IMR-90 (cell line): ENCODE data around the gene NEDD4L. TPM values are rescaled to one million over a fixed set of nuclear protein-coding genes. Genes with fewer than 3 reads are reported as not detected.
"Not testable (repeated sequence)": the region's sequence is repeated elsewhere in the genome, so short reads cannot be mapped to it uniquely, and the experiment has no call there.

Experiments used
- ATAC-seq: fragments of 200-7000 bp; cut with Tn5 transposase; 2 replicates; pipeline ENCODE4 v1.9.1; 2020; ENCODE audit warnings: low read depth, mild to moderate bottlenecking, moderate library complexity
- BruUV-seq: library from RNA; stranded (reverse); fragments of 400-500 nt; replicated peaks from 2 replicates; lab custom pipeline; 2021; lab: Mats Ljungman, UMichigan
- CTCF ChIA-PET: fragments of 300-600 bp; formaldehyde crosslinking; extraction: SDS; loops from one replicate; lab custom pipeline; 2021; ENCODE audit warnings: antibody characterized with exemption; lab: Yijun Ruan, JAX
- POLR2A ChIA-PET: fragments of 300-600 bp; sonication (Branson Sonifier 250); formaldehyde crosslinking; loops from one replicate; lab custom pipeline; 2022; ENCODE audit warnings: antibody characterized with exemption; ENCODE audit not compliant: unreplicated experiment; lab: Charles Lee
- DNase-seq: peaks from one replicate; pipeline ENCODE4 v3.0.0; 2013
- H2AFZ ChIP-seq: replicated peaks from 2 replicates; pipeline ENCODE3; 2013; ENCODE audit warnings: low read length, mild to moderate bottlenecking; ENCODE audit not compliant: poor library complexity
- H2AK5ac ChIP-seq: 2 replicates; pipeline ENCODE4 v1.6.1; 2013; ENCODE audit warnings: low read depth, low read length, inconsistent platforms
- H2AK9ac ChIP-seq: replicated peaks from 2 replicates; pipeline ENCODE3; 2013; ENCODE audit warnings: mild to moderate bottlenecking, low read depth, low read length, moderate library complexity; ENCODE audit not compliant: poor library complexity
- H2BK120ac ChIP-seq: 2 replicates; pipeline ENCODE4 v1.6.1; 2013; ENCODE audit warnings: low read depth, low read length, inconsistent platforms
- H2BK15ac ChIP-seq: 3 replicates; pipeline ENCODE4 v1.6.1; 2013; ENCODE audit warnings: low read depth, low read length, inconsistent platforms
- H2BK20ac ChIP-seq: 2 replicates; pipeline ENCODE4 v1.6.1; 2013; ENCODE audit warnings: low read depth, mild to moderate bottlenecking, inconsistent platforms, low read length, moderate library complexity
- H2BK5ac ChIP-seq: 2 replicates; pipeline ENCODE4 v1.6.1; 2013; ENCODE audit warnings: mild to moderate bottlenecking, low read depth, low read length, inconsistent platforms; ENCODE audit not compliant: poor library complexity, severe bottlenecking
- H3K14ac ChIP-seq: replicated peaks from 2 replicates; pipeline ENCODE4 v1.6.1; 2013; ENCODE audit warnings: low read depth, low read length, inconsistent platforms
- H3K18ac ChIP-seq: 2 replicates; pipeline ENCODE4 v1.6.1; 2013; ENCODE audit warnings: low read depth, low read length, control low read depth
- H3K23ac ChIP-seq: 2 replicates; pipeline ENCODE4 v1.6.1; 2013; ENCODE audit warnings: low read depth, low read length, inconsistent platforms
- H3K27ac ChIP-seq: 2 replicates; pipeline ENCODE4 v1.5.1; 2013; ENCODE audit warnings: mild to moderate bottlenecking, control low read depth, low read length; ENCODE audit not compliant: insufficient read depth
- H3K27me3 ChIP-seq: 2 replicates; pipeline ENCODE4 v1.6.1; 2013; ENCODE audit warnings: low read length; ENCODE audit not compliant: control insufficient read depth, insufficient read depth
- H3K36me3 ChIP-seq: 2 replicates; pipeline ENCODE4 v1.6.1; 2013; ENCODE audit warnings: low read length, mixed read lengths; ENCODE audit not compliant: control insufficient read depth, insufficient read depth
- H3K4ac ChIP-seq: 2 replicates; pipeline ENCODE4 v1.6.1; 2013; ENCODE audit warnings: low read depth, low read length, inconsistent platforms
- H3K4me1 ChIP-seq: 2 replicates; pipeline ENCODE4 v1.6.1; 2013; ENCODE audit warnings: low read length, mixed read lengths; ENCODE audit not compliant: control insufficient read depth, insufficient read depth
- H3K4me2 ChIP-seq: 2 replicates; pipeline ENCODE4 v1.6.1; 2013; ENCODE audit warnings: low read depth, mild to moderate bottlenecking, control low read depth, low read length, moderate library complexity
- H3K4me3 ChIP-seq: 2 replicates; pipeline ENCODE4 v1.5.1; 2013; ENCODE audit warnings: low read depth, mild to moderate bottlenecking, control low read depth, low read length, moderate library complexity; ENCODE audit not compliant: insufficient read depth
- H3K56ac ChIP-seq: 2 replicates; pipeline ENCODE4 v1.6.1; 2013; ENCODE audit warnings: low read length, inconsistent platforms; ENCODE audit not compliant: insufficient read depth; ENCODE audit errors: extremely low read depth
- H3K79me1 ChIP-seq, 2 experiments: 2 replicates each; pipeline ENCODE4 v1.6.1; 2013; ENCODE audit warnings: low read length in 2 of 2, inconsistent platforms in 1 of 2, low read depth in 1 of 2
- H3K9ac ChIP-seq: 2 replicates; pipeline ENCODE4 v1.6.1; 2013; ENCODE audit warnings: low read depth, low read length, control low read depth
- H3K9me1 ChIP-seq: 2 replicates; pipeline ENCODE4 v1.6.1; 2013; ENCODE audit warnings: low read length, inconsistent platforms; ENCODE audit not compliant: insufficient read depth
- H3K9me3 ChIP-seq: 2 replicates; pipeline ENCODE4 v1.6.1; 2013; ENCODE audit warnings: low read length; ENCODE audit not compliant: control insufficient read depth, insufficient read depth
- H4K20me1 ChIP-seq: 2 replicates; pipeline ENCODE4 v1.6.1; 2013; ENCODE audit warnings: low read length, inconsistent platforms; ENCODE audit not compliant: insufficient read depth
- H4K5ac ChIP-seq: 2 replicates; pipeline ENCODE4 v1.6.1; 2013; ENCODE audit warnings: mild to moderate bottlenecking, low read depth, low read length, control low read depth
- H4K8ac ChIP-seq, 2 experiments: 2 replicates each; pipeline ENCODE4 v1.6.1; 2013; ENCODE audit warnings: low read depth in 2 of 2, low read length in 2 of 2, control low read depth in 1 of 2, inconsistent platforms in 1 of 2
- H4K91ac ChIP-seq: 2 replicates; pipeline ENCODE4 v1.6.1; 2013; ENCODE audit warnings: low read depth, low read length, inconsistent platforms; ENCODE audit not compliant: insufficient read depth
- NFE2L2 ChIP-seq: fragments of 150-350 bp; IDR thresholded peaks from 2 replicates; pipeline ENCODE4 v1.6.1; 2016; ENCODE audit warnings: low read depth, mild to moderate bottlenecking, low read length
- RFX5 ChIP-seq: IDR thresholded peaks from 2 replicates; pipeline ENCODE4 v1.8.0; 2012; ENCODE audit warnings: low read depth, mild to moderate bottlenecking, low read length, moderate library complexity
- WGBS, 2 experiments: methylation state at CpG; one replicate each; pipeline versions ENCODE4 v1.1.5 to v1.1.7; 2013; ENCODE audit warnings: missing lambda C conversion rate in 2 of 2; ENCODE audit not compliant: insufficient read length in 1 of 2; ENCODE audit errors: extremely low coverage in 2 of 2; 5-methylcytosine and 5-hydroxymethylcytosine counted together
- dilution Hi-C: fragments of 300-500 bp; cut with HindIII; formaldehyde crosslinking; loops from one replicate; pipeline ENCODE4 v1.14.3; 2018; ENCODE audit warnings: low sequenced_read_pairs; ENCODE audit not compliant: unreplicated experiment
- in situ Hi-C: fragments of 300-500 bp; cut with MboI; formaldehyde crosslinking; loops from 3 replicates; pipeline ENCODE4 v1.14.3; 2019; ENCODE audit warnings: low sequenced_read_pairs, inconsistent platforms, mixed read lengths
- intact Hi-C: fragments of 100-400 bp; cut with micrococcal nuclease; formaldehyde crosslinking; loops from 2 replicates; pipeline ENCODE4 v1.10.0; 2022
- polyA plus RNA-seq, 3 experiments: library from polyadenylated mRNA; depleted of rRNA; stranded (reverse); fragments of >200 nt; gene quantifications; 2 replicates each; pipeline ENCODE4 v1.2.3, GENCODE V29; 2012; ENCODE audit warnings: low replicate concordance in 1 of 3
- total RNA-seq: library from RNA; depleted of rRNA; stranded (reverse); fragments of >200 nt; gene quantifications from 2 replicates; pipeline ENCODE4 v1.2.3, GENCODE V29; 2012
- TF ChIP-seq, protein P1 (sequence below): fragments of 150-350 bp; IDR thresholded peaks from 2 replicates; pipeline ENCODE4 v1.6.1; 2016; ENCODE audit warnings: low read depth, mild to moderate bottlenecking, low read length, moderate library complexity, borderline replicate concordance

Gene NEDD4L
- total and polyA plus RNA-seq, 2 of the 4 experiments (the other 2 are of a cell fraction), result 10.0 to 10.9 TPM

DNA sequence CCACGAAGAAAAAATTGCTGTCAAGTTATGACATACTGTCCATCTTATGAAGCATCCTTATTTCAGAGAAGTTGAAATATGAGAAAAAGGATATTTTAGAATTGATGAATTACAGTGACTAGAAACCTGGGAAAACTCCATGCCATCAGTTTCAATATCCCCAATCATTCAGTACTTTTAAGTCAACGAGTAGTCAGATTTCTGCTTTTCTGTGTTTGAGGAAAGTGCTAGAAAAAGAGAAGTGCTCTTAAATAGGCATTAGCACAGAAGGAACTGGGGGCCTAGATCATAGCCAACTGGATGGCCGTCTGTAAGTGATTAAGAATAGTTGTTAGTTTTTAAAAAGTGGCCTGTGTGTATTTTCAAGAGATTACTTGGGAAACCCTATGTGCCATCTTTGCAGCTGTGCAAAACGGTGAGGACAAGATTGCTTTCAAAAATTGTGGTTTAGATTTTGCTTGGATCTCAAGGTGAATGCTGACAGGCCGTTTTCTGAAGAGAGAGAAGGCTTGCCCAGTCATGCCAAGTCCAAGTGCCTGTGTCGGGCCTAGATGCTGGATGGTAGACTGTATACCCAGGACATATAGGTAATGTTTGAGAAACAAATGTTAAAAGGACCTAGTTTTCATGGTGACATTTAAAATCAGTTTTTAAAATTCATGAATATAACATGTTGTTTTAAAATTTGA, 5.1 kb downstream of the NEDD4L start:
- dilution Hi-C loops, result no loop called here
- in situ Hi-C loops, result loop anchor here (10.0 kb wide), 1 partner anchor 716 kb away; no protein-coding TSS in a partner anchor
- no peak overlapping the region for H2BK120ac ChIP-seq
- H3K56ac ChIP-seq, result no peak overlapping the region
- no peak overlapping the region for H4K91ac ChIP-seq
- H3K4ac ChIP-seq, result no peak overlapping the region
- no peak overlapping the region for H4K5ac ChIP-seq
- no peak overlapping the region for H2AFZ ChIP-seq
- no peak overlapping the region for H2BK5ac ChIP-seq
- peaks cover 0 to 28% of the 10 kb centered on the region in 2 experiments; a peak in 2 of 4 replicates for H3K79me1 ChIP-seq
- no peak overlapping the region for H3K27ac ChIP-seq
- peaks cover 6% of the 10 kb centered on the region for H3K4me1 ChIP-seq
- WGBS, 2 experiments, result 80% methylated on average over 2 of the region's 6 CpGs; no CpG with 5 or more reads in 1 of the 2 experiments
- H3K9ac ChIP-seq, result no peak overlapping the region
- no peak overlapping the region for H2BK15ac ChIP-seq
- H3K9me3 ChIP-seq, result no peaks in the 10 kb centered on the region
- H3K23ac ChIP-seq, result no peak overlapping the region
- H4K8ac ChIP-seq, result no peak overlapping the region
- intact Hi-C loops, result loop anchor here (10.0 kb wide), 1 partner anchor 244 kb away; the partner anchor contains the start of gene ATP8B1
- no peak overlapping the region for H2AK9ac ChIP-seq
- no peak overlapping the region for H2AK5ac ChIP-seq
- no peak for ATAC-seq
- no peak overlapping the region for H3K4me3 ChIP-seq
- ChIA-PET CTCF (no interaction called here), POLR2A (no interaction called here)
- H2BK20ac ChIP-seq, result no peak overlapping the region
- DNase-seq, result no peak
- no peaks in the 10 kb centered on the region for H3K36me3 ChIP-seq
- H3K9me1 ChIP-seq, result no peaks in the 10 kb centered on the region; the same call in 1 of the 2 replicates
- no peak overlapping the region for H3K14ac ChIP-seq
- H3K18ac ChIP-seq, result no peak overlapping the region
- BruUV-seq, result no TSS peak
- no peaks in the 10 kb centered on the region for H3K27me3 ChIP-seq
- H3K4me2 ChIP-seq, result no peak overlapping the region
- TF ChIP-seq NFE2L2 (no peak), RFX5 (no peak)
- TF ChIP-seq, protein P1, sequence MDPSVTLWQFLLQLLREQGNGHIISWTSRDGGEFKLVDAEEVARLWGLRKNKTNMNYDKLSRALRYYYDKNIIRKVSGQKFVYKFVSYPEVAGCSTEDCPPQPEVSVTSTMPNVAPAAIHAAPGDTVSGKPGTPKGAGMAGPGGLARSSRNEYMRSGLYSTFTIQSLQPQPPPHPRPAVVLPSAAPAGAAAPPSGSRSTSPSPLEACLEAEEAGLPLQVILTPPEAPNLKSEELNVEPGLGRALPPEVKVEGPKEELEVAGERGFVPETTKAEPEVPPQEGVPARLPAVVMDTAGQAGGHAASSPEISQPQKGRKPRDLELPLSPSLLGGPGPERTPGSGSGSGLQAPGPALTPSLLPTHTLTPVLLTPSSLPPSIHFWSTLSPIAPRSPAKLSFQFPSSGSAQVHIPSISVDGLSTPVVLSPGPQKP, result no peak
- 0 out of 2 replicates have a peak, but pooled peaks cover 6% of the 10 kb centered on the region for H4K20me1 ChIP-seq

DNA sequence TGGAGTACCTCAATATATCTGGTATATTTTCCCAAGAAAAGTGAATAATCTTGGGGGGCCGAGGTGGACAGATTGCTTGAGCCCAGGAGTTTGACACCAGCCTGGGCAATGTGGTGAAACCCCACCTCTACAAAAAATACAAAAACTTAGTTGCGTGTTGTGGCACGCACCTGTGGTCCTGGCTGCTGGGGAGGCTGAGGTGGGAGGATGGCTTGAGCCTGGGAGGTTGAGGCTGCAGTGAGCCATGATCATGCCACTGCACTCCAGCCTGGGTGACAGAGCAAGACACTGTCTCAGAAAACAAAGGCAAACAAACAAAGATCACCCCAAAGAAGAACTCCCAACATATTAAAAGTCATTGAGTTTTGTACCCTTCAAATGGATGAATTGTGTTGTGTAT, 6.9 kb downstream of the NEDD4L start:
- H4K5ac ChIP-seq, H3K36me3 ChIP-seq, H2BK20ac ChIP-seq, H2AK9ac ChIP-seq, H3K4me2 ChIP-seq, ATAC-seq, H3K56ac ChIP-seq, H2BK5ac ChIP-seq, H3K14ac ChIP-seq, H3K4ac ChIP-seq, H4K8ac ChIP-seq, H3K9me1 ChIP-seq, H4K20me1 ChIP-seq, H2AFZ ChIP-seq, H2AK5ac ChIP-seq, intact Hi-C loops, H3K9me3 ChIP-seq, H3K27me3 ChIP-seq, H2BK120ac ChIP-seq, H3K4me3 ChIP-seq, BruUV-seq, H2BK15ac ChIP-seq, H4K91ac ChIP-seq, POLR2A ChIA-PET, in situ Hi-C loops, H3K18ac ChIP-seq, H3K27ac ChIP-seq, DNase-seq, H3K23ac ChIP-seq, dilution Hi-C loops, H3K9ac ChIP-seq: not testable (repeated sequence)
- WGBS, 2 experiments, result no CpG with 5 or more reads among the region's 3 CpGs
- Histone ChIP-seq H3K79me1 (peaks cover 2 to 24% of the 10 kb centered on the region in 2 experiments; a peak in 3 of 4 replicates), H3K4me1 (peaks cover 11% of the 10 kb centered on the region)
- CTCF ChIA-PET, result interaction anchor here (1.4 kb wide), 1 partner anchor 8 kb away, joined by 4 read pairs; no protein-coding TSS in a partner anchor
